ENCODE results near the gene KIF3B.

Gene KIF3B

GRCh38 chr20:32329817-32330554 lies 52.5 kb downstream of the KIF3B start:
- Histone ChIP-seq H3K4me3 (ENCODE audit: low read length) (no peak overlapping the region), H3K4me2 (ENCODE audit: low read depth, low read length) (no peak overlapping the region), H3K4me1 (ENCODE audit: low read length) (peaks cover 30% of the 10 kb centered on the region), H3F3A (ENCODE audit: insufficient read depth, low read length) (peaks cover 7% of the 10 kb centered on the region), H3K79me2 (ENCODE audit: low read length) (no peaks in the 10 kb centered on the region), H3K27ac (ENCODE audit: low read length) (no peak overlapping the region), H3K27me3 (replicated peaks; ENCODE audit: insufficient read depth, low read length) (no peaks in the 10 kb centered on the region), H4K20me1 (ENCODE audit: insufficient read depth, low read length) (no peaks in the 10 kb centered on the region), H3K9ac (ENCODE audit: low read length) (no peak overlapping the region), H2AFZ (ENCODE audit: low read length) (no peak overlapping the region), H3K36me3 (replicated peaks; ENCODE audit: insufficient read depth, low read length) (no peaks in the 10 kb centered on the region; the same call in 1 of the 2 replicates), H3K9me2 (replicated peaks; ENCODE audit: insufficient read depth, low read length) (no peaks in the 10 kb centered on the region), H3K9me3 (replicated peaks; ENCODE audit: insufficient read depth, low read length) (no peaks in the 10 kb centered on the region)
- DNase-seq, result no peak
- TF ChIP-seq EZH2phosphoT487 (IDR thresholded peaks at IDR 0.05; ENCODE audit: low read length) (no peak), EZH2 (optimal IDR thresholded peaks at IDR 0.05; ENCODE audit: low read depth, low read length) (no peak)
- TF ChIP-seq, protein P1, sequence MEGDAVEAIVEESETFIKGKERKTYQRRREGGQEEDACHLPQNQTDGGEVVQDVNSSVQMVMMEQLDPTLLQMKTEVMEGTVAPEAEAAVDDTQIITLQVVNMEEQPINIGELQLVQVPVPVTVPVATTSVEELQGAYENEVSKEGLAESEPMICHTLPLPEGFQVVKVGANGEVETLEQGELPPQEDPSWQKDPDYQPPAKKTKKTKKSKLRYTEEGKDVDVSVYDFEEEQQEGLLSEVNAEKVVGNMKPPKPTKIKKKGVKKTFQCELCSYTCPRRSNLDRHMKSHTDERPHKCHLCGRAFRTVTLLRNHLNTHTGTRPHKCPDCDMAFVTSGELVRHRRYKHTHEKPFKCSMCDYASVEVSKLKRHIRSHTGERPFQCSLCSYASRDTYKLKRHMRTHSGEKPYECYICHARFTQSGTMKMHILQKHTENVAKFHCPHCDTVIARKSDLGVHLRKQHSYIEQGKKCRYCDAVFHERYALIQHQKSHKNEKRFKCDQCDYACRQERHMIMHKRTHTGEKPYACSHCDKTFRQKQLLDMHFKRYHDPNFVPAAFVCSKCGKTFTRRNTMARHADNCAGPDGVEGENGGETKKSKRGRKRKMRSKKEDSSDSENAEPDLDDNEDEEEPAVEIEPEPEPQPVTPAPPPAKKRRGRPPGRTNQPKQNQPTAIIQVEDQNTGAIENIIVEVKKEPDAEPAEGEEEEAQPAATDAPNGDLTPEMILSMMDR (IDR thresholded peaks at IDR 0.05; ENCODE audit: low read length), result no peak

DNA sequence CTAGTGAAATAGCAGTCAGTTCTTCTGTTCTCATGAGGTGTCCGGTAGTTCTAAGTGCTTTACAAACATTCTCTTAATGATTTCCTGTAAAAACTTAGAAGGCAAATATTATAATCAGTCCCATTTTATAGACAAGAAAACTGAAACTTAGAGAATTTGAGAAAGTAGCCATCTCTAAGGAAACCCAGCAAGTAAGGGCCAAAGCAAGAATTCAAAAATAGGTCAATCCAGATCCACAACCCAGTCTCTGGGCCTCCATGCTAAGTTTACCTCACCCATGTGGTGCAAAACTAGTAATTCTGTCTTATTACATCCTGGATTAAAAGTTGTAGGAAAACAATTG lies 53.1 kb downstream of the KIF3B start:
- H3K4me2 ChIP-seq (ENCODE audit: low read depth, low read length), result no peak overlapping the region
- H3K4me1 ChIP-seq (ENCODE audit: low read length), result peaks cover 30% of the 10 kb centered on the region
- no peak for TF ChIP-seq EZH2phosphoT487 (IDR thresholded peaks at IDR 0.05; ENCODE audit: low read length)
- no peak for TF ChIP-seq EZH2 (optimal IDR thresholded peaks at IDR 0.05; ENCODE audit: low read depth, low read length)
- TF ChIP-seq, protein P1 (IDR thresholded peaks at IDR 0.05; ENCODE audit: low read length), result no peak
- no peaks in the 10 kb centered on the region for H4K20me1 ChIP-seq (ENCODE audit: insufficient read depth, low read length)
- no peak overlapping the region for H2AFZ ChIP-seq (ENCODE audit: low read length)
- DNase-seq, result no peak
- no peaks in the 10 kb centered on the region for H3K79me2 ChIP-seq (ENCODE audit: low read length)
- H3K9me2 ChIP-seq (replicated peaks; ENCODE audit: insufficient read depth, low read length), result no peaks in the 10 kb centered on the region
- no peaks in the 10 kb centered on the region for H3K9me3 ChIP-seq (replicated peaks; ENCODE audit: insufficient read depth, low read length)
- peaks cover 7% of the 10 kb centered on the region for H3F3A ChIP-seq (ENCODE audit: insufficient read depth, low read length)
- H3K27ac ChIP-seq (ENCODE audit: low read length), result no peak overlapping the region
- H3K4me3 ChIP-seq (ENCODE audit: low read length), result no peak overlapping the region
- H3K36me3 ChIP-seq (replicated peaks; ENCODE audit: insufficient read depth, low read length), result no peaks in the 10 kb centered on the region; the same call in 1 of the 2 replicates
- no peak overlapping the region for H3K9ac ChIP-seq (ENCODE audit: low read length)
- no peaks in the 10 kb centered on the region for H3K27me3 ChIP-seq (replicated peaks; ENCODE audit: insufficient read depth, low read length)

DNA sequence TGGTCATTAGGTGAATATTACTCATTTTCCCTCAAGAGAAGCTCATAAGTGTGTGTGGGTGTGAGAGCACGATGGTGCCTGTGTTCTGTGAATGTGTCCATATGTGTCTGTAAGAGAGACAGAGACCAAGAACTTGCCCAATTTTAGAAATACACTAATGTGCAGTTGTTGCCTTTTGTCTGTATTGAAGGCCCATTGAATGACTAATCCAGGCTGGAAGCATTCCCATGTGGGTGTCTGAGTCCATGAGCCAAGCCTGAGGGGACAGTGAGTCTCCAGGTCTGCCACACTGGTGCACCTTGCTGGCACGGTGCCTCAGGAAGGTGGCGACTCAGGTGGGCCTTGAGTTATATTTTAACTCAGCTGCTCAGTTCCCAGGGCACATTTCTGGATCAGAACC lies 55.2 kb downstream of the KIF3B start:
- Histone ChIP-seq H3K9ac (ENCODE audit: low read length) (peak overlapping the region; percentile 22; the same call in 1 of the 2 replicates), H3K9me3 (replicated peaks; ENCODE audit: insufficient read depth, low read length) (no peaks in the 10 kb centered on the region), H3K79me2 (ENCODE audit: low read length) (no peaks in the 10 kb centered on the region), H3K9me2 (replicated peaks; ENCODE audit: insufficient read depth, low read length) (no peaks in the 10 kb centered on the region), H3K27me3 (replicated peaks; ENCODE audit: insufficient read depth, low read length) (no peaks in the 10 kb centered on the region), H3K4me1 (ENCODE audit: low read length) (peaks cover 30% of the 10 kb centered on the region), H3F3A (ENCODE audit: insufficient read depth, low read length) (peaks cover 7% of the 10 kb centered on the region), H3K36me3 (replicated peaks; ENCODE audit: insufficient read depth, low read length) (no peaks in the 10 kb centered on the region; the same call in 1 of the 2 replicates), H3K27ac (ENCODE audit: low read length) (peak overlapping the region; percentile 76; the same call in 1 of the 2 replicates), H4K20me1 (ENCODE audit: insufficient read depth, low read length) (no peaks in the 10 kb centered on the region), H3K4me3 (ENCODE audit: low read length) (no peak overlapping the region), H3K4me2 (ENCODE audit: low read depth, low read length) (peak overlapping the region; percentile 49), H2AFZ (ENCODE audit: low read length) (peak overlapping the region; percentile 33)
- no peak for TF ChIP-seq EZH2 (optimal IDR thresholded peaks at IDR 0.05; ENCODE audit: low read depth, low read length)
- TF ChIP-seq, protein P1 (IDR thresholded peaks at IDR 0.05; ENCODE audit: low read length), result no peak
- no peak for TF ChIP-seq EZH2phosphoT487 (IDR thresholded peaks at IDR 0.05; ENCODE audit: low read length)
- no peak for DNase-seq
